GM12892 (cell line): ENCODE data around the gene RBM20.

Experiments
- DNase-seq: peaks from one replicate; pipeline ENCODE4 v3.0.0; 2011; ENCODE audit not compliant: insufficient read length
- FAIRE-seq: peaks from 2 replicates; lab custom pipeline; 2011; peaks lifted over from hg19 to GRCh38; lab: Jason Lieb, UNC
- POLR2A ChIP-seq: IDR thresholded peaks from 2 replicates; pipeline ENCODE4 v1.6.1; 2011; ENCODE audit warnings: low read depth, low read length, control low read depth
- POLR2AphosphoS5 ChIP-seq: IDR thresholded peaks from 2 replicates; pipeline ENCODE4 v1.6.1; 2011; ENCODE audit warnings: low read depth, low read length, control low read depth
- TAF1 ChIP-seq: IDR thresholded peaks from 2 replicates; pipeline ENCODE4 v1.6.1; 2011; ENCODE audit warnings: low read depth, mild to moderate bottlenecking, control low read depth, low read length, borderline replicate concordance

RBM20 gene

DNA sequence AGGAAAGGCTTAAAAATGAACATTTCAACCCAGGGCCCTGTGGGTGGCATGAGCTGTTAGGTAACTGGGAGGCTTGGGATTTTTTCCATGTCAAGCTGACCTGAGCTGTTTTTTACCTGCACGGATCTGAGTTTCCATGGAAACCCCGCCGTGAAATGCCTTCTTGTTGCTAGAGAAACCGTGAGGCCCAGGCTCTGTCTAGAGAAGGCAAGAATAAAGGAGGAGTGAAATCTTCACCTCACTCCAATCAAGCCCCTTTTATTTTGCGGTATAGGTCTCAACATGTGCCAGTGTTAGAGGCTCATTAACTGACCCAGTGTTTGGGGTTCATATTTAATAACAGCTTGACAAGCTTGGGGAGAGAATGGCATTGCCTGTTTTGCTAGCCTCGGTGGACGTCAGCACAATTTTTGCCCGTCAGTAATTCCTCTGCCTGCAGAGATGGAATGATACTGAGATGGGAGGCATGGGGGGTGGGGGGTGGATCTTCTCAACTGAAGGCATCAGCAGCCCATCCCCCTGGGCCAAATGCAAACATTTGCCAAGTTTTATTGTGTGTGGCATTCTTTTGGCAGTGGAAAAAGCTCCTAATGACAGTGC is 178.7 kb downstream of the RBM20 start:
- DNase-seq, result no peak
- FAIRE-seq, result no peak

GRCh38 chr10:110824152-110824441 is 180.0 kb downstream of the RBM20 start:
- no peak for TF ChIP-seq POLR2AphosphoS5
- TF ChIP-seq TAF1, result no peak
- TF ChIP-seq POLR2A, result no peak
- DNase-seq (no peak), FAIRE-seq (no peak)

More for the DNA sequence above, 178.7 kb downstream of the RBM20 start:
- TF ChIP-seq POLR2AphosphoS5, result no peak
- TF ChIP-seq TAF1, result no peak
- TF ChIP-seq POLR2A, result no peak

DNA sequence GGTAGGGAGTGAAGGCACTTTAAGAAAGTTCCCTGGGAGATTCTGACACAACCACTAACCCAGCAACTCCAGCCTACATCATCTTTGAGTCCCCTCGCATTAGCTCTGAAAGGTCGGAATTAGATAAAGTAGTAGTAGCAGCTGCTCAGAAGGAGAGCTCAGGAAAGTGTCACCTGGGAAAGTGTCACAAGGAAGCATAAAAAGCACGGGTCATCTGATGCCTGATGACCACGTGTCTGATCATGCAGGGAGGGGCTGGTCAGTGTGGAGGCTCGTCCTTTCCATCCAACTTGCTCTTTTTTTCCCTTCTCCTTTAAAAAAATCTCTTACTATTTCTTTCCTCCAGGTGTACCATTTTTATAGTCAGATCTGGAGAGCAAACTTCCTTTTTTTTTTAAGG is 180.5 kb downstream of the RBM20 start:
- TF ChIP-seq POLR2A (no peak), POLR2AphosphoS5 (no peak), TAF1 (no peak)
- no peak for DNase-seq
- no peak for FAIRE-seq

GRCh38 chr10:110825508-110825907 is 181.4 kb downstream of the RBM20 start:
- TF ChIP-seq POLR2AphosphoS5, result no peak
- no peak for TF ChIP-seq POLR2A
- TF ChIP-seq TAF1, result no peak
- DNase-seq (no peak), FAIRE-seq (no peak)

DNA sequence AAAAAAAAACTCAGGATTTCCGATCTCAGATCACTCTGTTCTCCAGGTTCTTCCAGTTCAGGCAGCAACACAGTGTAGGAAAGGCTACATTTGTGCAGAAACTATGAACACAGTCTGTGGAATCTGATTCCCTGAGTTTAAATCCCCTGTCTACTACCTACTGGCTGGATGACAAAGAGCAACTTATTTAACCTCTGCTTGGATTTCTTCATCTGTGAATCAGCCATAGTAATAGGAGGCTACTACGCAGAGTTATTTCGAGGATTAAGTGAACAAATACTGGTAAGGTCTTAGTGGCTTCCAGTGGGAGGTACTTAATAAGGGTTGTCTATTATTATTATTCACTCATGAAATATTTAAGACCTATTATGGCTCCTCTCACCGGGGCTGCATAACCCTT is 183.3 kb downstream of the RBM20 start:
- no peak for TF ChIP-seq POLR2AphosphoS5
- TF ChIP-seq POLR2A, result no peak
- TF ChIP-seq TAF1, result no peak
- FAIRE-seq (no peak), DNase-seq (no peak)

GRCh38 chr10:110827875-110828274 is 183.7 kb downstream of the RBM20 start:
- no peak for FAIRE-seq
- no peak for DNase-seq
- no peak for TF ChIP-seq POLR2AphosphoS5
- no peak for TF ChIP-seq POLR2A
- no peak for TF ChIP-seq TAF1

DNA sequence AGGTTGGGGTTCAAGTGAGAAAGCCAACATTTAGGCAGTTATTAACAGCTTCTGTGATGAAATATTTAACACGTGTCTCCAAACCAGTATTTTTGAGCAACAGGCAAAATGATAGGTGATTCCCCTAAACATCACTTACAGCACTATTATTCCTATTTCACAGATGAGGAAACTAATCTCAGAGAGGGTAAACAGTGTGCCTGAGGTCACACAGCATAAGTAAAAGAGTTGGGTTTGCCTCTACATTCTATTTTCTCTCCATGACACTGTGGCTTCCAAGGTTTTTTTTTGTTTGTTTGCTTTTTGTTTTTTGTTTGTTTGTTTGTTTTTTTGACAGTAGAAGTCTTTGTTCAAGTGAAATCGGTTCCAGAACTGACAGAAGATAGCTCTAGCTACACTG is 184.4 kb downstream of the RBM20 start:
- FAIRE-seq (no peak), DNase-seq (no peak)
- TF ChIP-seq POLR2A (no peak), TAF1 (no peak), POLR2AphosphoS5 (no peak)

- FAIRE-seq, result no peak
- TF ChIP-seq TAF1 (no peak), POLR2A (no peak), POLR2AphosphoS5 (no peak)
These were observed 185.7 kb downstream of the RBM20 start for GRCh38 chr10:110829721-110830410.

GRCh38 chr10:110833234-110833940 is 189.3 kb downstream of the RBM20 start:
- FAIRE-seq (no peak), DNase-seq (no peak)
- TF ChIP-seq POLR2AphosphoS5 (no peak), POLR2A (no peak), TAF1 (no peak)

More at GRCh38 chr10:110829721-110830410, 185.7 kb downstream of the RBM20 start:
- DNase-seq, result no peak

GRCh38 chr10:110833941-110834628 is 189.9 kb downstream of the RBM20 start:
- no peak for FAIRE-seq
- TF ChIP-seq TAF1 (no peak), POLR2A (no peak), POLR2AphosphoS5 (no peak)
- DNase-seq, result no peak

DNA sequence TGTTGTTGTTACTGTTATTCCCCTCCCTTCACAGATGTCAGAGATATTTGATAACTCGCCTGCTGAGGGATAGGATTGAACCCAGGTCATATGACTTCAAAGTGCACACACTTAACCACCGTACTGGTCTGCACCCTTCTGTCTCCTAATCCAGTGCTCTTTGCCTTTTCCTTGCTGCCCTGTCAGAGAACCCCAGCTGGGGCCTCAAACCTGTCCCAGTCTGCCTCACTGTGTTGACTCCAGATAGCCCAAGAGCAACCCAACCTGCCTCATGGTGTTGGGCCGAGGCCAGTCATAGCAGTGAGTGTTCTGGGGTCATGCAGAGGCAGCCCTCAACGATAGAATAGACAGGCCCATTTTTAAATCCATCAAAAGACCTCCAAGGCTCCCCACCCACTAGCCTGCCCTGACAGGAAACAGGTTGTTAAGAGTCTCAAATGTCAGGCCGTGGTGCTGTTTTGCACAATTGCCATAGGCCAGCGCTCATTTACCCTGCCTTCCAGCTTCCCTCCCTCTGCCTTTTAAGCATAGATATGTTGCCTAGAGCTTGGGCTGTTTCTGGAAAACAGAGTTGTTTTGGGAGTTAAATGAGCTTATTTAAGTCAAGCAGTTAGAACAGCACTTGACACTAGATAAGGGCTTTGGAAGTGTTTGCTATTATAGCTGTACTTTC is 190.6 kb downstream of the RBM20 start:
- DNase-seq, result no peak
- TF ChIP-seq POLR2AphosphoS5 (no peak), TAF1 (no peak), POLR2A (no peak)
- no peak for FAIRE-seq
